ENCODE measurements around the gene TNK2.
A peak's percentile ranks its signal among the peaks of the same experiment; 100 is the strongest.
"Not testable (repeated sequence)": the region's sequence is repeated elsewhere in the genome, so short reads cannot be mapped to it uniquely, and the experiment has no call there.

TNK2 gene

DNA sequence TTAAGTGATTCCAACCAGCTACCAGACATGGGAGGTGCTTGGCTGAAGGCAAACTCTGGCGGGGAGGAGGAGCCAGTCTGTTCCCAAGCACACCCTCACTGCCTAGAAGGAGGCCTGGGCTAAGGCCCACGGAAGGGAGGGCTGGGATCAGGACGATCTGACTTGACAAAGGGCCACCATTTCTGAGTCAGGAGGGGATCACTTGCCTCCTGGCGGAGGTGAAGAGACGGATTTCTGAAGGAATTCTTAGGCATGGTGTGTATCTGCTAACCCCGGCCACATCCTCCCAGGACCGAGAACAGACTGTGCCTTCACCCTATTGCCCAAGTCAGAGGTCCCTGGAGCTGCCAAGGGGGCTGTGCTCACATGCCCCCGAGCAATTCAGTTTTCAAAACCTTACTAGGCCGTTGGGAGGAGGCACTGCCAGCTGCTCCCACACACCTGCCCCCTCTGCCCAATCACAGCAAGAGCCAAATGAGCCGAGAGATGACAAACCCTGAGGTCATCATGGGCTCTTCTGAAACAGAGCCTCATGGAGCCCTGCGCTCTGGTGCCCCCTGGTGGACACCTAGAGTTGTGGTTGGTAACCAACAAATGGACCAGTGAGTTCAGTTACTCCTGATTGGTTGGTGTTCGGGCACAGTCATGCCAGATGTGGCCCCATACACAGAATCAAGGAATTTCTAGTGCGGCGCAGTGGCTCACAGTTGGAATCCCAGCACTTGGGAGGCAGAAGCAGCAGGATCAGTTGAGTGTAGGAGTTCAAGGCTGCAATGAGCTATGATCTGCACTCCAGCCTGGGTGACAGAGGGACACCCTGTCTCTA, 6.5 kb upstream of the TNK2 start (continued):
- TF ChIP-seq ZNF513 (tag by site-specific recombination; IDR thresholded peaks at IDR 0.05) (no peak), ZSCAN30 (tag by site-specific recombination; IDR thresholded peaks at IDR 0.05) (peak; percentile 43; the same call in 1 of the 2 replicates), ZNF423 (tag by site-specific recombination; IDR thresholded peaks at IDR 0.05) (no peak), ZNF155 (tag by site-specific recombination; IDR thresholded peaks at IDR 0.05) (no peak), ZNF140 (tag by site-specific recombination; IDR thresholded peaks at IDR 0.05) (no peak), ZNF830 (tag by site-specific recombination; IDR thresholded peaks at IDR 0.05; ENCODE audit: low read depth) (no peak), ZNF211 (tag by site-specific recombination; IDR thresholded peaks at IDR 0.05; ENCODE audit: low read depth) (no peak), ZNF692 (tag by site-specific recombination; IDR thresholded peaks at IDR 0.05) (0 out of 2 replicates have a peak, but pooled peaks have one; percentile 39), ZBTB1 (tag by site-specific recombination; IDR thresholded peaks at IDR 0.05) (no peak), ZNF335 (tag by site-specific recombination; conservative IDR thresholded peaks at IDR 0.05) (peak; percentile 67), ZNF658 (tag by site-specific recombination; IDR thresholded peaks at IDR 0.05) (no peak)
- TF ChIP-seq, protein P1, sequence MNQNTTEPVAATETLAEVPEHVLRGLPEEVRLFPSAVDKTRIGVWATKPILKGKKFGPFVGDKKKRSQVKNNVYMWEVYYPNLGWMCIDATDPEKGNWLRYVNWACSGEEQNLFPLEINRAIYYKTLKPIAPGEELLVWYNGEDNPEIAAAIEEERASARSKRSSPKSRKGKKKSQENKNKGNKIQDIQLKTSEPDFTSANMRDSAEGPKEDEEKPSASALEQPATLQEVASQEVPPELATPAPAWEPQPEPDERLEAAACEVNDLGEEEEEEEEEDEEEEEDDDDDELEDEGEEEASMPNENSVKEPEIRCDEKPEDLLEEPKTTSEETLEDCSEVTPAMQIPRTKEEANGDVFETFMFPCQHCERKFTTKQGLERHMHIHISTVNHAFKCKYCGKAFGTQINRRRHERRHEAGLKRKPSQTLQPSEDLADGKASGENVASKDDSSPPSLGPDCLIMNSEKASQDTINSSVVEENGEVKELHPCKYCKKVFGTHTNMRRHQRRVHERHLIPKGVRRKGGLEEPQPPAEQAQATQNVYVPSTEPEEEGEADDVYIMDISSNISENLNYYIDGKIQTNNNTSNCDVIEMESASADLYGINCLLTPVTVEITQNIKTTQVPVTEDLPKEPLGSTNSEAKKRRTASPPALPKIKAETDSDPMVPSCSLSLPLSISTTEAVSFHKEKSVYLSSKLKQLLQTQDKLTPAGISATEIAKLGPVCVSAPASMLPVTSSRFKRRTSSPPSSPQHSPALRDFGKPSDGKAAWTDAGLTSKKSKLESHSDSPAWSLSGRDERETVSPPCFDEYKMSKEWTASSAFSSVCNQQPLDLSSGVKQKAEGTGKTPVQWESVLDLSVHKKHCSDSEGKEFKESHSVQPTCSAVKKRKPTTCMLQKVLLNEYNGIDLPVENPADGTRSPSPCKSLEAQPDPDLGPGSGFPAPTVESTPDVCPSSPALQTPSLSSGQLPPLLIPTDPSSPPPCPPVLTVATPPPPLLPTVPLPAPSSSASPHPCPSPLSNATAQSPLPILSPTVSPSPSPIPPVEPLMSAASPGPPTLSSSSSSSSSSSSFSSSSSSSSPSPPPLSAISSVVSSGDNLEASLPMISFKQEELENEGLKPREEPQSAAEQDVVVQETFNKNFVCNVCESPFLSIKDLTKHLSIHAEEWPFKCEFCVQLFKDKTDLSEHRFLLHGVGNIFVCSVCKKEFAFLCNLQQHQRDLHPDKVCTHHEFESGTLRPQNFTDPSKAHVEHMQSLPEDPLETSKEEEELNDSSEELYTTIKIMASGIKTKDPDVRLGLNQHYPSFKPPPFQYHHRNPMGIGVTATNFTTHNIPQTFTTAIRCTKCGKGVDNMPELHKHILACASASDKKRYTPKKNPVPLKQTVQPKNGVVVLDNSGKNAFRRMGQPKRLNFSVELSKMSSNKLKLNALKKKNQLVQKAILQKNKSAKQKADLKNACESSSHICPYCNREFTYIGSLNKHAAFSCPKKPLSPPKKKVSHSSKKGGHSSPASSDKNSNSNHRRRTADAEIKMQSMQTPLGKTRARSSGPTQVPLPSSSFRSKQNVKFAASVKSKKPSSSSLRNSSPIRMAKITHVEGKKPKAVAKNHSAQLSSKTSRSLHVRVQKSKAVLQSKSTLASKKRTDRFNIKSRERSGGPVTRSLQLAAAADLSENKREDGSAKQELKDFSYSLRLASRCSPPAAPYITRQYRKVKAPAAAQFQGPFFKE (tag by site-specific recombination; IDR thresholded peaks at IDR 0.05; ENCODE audit: borderline replicate concordance) = no peak
- TF ChIP-seq, protein P2, sequence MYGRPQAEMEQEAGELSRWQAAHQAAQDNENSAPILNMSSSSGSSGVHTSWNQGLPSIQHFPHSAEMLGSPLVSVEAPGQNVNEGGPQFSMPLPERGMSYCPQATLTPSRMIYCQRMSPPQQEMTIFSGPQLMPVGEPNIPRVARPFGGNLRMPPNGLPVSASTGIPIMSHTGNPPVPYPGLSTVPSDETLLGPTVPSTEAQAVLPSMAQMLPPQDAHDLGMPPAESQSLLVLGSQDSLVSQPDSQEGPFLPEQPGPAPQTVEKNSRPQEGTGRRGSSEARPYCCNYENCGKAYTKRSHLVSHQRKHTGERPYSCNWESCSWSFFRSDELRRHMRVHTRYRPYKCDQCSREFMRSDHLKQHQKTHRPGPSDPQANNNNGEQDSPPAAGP (tag by site-specific recombination; IDR thresholded peaks at IDR 0.05) = peak; percentile 61
- TF ChIP-seq, protein P3, sequence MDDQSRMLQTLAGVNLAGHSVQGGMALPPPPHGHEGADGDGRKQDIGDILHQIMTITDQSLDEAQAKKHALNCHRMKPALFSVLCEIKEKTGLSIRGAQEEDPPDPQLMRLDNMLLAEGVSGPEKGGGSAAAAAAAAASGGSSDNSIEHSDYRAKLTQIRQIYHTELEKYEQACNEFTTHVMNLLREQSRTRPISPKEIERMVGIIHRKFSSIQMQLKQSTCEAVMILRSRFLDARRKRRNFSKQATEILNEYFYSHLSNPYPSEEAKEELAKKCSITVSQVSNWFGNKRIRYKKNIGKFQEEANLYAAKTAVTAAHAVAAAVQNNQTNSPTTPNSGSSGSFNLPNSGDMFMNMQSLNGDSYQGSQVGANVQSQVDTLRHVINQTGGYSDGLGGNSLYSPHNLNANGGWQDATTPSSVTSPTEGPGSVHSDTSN (CRISPR knock-in tag; IDR thresholded peaks at IDR 0.05) = no peak

DNA sequence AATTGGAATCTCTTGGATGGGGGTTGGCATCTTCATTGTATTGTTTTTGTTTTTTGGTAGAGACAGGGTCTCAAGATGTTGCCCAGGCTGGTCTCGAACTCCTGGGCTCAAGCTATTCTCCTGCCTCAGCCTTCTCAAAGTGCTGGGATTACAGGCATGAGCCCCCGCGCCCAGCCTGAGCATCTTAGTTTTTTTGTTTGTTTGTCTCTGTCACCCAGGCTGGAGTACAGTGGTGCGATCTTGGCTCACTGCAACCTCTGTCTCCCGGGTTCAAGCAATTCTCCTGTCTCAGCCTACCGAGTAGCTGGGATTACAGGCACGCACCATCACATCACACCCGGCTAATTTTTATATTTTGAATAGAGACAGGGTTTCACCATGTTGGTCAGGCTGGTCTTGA, 5.8 kb upstream of the TNK2 start:
- ChIA-PET POLR2A (interaction anchor here (0.6 to 0.9 kb wide), 2 partner anchors 14 to 47 kb away, joined by 3 read pairs; no protein-coding TSS in a partner anchor), CTCF (interaction anchor here (0.6 to 2.9 kb wide), 13 partner anchors 13 to 1413 kb away, joined by 3 to 27 read pairs (median 5); no protein-coding TSS in a partner anchor)
- not testable (repeated sequence) for H3K9me3 ChIP-seq (ENCODE audit: control insufficient read depth, insufficient read depth, low read depth, low read length); H3K36me3 ChIP-seq (ENCODE audit: control insufficient read depth in 2 of 2, insufficient read depth in 1 of 2, low read length in 2 of 2); H3K27ac ChIP-seq (ENCODE audit: extremely low read depth, low read depth, low read length); H3K4me3 ChIP-seq (ENCODE audit: low read depth, low read length); H3K4me1 ChIP-seq (ENCODE audit: control insufficient read depth, insufficient read depth, low read length)

Measured in HEK293 (cell line).